Measurements from ENCODE around the gene SHD.
"Not testable (repeated sequence)": the region's sequence is repeated elsewhere in the genome, so short reads cannot be mapped to it uniquely, and the experiment has no call there.

SHD gene

DNA sequence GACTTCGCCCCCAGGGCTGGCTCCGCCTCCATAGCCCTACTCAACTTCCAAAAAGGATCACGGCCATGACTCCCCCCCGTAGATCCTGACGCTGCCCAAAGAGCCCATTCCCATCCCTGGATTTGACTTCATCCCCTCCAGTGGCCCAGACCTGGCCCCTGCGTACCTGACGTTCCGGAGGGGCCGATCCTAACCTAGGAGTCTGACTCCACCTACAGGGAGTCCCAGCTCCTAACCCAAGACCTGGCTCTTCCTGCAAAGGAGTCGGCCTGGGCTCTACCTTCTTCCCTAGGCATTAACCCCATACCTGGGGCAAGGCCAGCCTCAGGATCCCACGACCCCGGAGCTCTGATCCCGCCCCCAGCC, 48.8 kb downstream of the SHD start:
- TF ChIP-seq, protein P1, sequence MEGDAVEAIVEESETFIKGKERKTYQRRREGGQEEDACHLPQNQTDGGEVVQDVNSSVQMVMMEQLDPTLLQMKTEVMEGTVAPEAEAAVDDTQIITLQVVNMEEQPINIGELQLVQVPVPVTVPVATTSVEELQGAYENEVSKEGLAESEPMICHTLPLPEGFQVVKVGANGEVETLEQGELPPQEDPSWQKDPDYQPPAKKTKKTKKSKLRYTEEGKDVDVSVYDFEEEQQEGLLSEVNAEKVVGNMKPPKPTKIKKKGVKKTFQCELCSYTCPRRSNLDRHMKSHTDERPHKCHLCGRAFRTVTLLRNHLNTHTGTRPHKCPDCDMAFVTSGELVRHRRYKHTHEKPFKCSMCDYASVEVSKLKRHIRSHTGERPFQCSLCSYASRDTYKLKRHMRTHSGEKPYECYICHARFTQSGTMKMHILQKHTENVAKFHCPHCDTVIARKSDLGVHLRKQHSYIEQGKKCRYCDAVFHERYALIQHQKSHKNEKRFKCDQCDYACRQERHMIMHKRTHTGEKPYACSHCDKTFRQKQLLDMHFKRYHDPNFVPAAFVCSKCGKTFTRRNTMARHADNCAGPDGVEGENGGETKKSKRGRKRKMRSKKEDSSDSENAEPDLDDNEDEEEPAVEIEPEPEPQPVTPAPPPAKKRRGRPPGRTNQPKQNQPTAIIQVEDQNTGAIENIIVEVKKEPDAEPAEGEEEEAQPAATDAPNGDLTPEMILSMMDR (conservative IDR thresholded peaks at IDR 0.05): no peak
- H3K27ac ChIP-seq: no peak overlapping the region

DNA sequence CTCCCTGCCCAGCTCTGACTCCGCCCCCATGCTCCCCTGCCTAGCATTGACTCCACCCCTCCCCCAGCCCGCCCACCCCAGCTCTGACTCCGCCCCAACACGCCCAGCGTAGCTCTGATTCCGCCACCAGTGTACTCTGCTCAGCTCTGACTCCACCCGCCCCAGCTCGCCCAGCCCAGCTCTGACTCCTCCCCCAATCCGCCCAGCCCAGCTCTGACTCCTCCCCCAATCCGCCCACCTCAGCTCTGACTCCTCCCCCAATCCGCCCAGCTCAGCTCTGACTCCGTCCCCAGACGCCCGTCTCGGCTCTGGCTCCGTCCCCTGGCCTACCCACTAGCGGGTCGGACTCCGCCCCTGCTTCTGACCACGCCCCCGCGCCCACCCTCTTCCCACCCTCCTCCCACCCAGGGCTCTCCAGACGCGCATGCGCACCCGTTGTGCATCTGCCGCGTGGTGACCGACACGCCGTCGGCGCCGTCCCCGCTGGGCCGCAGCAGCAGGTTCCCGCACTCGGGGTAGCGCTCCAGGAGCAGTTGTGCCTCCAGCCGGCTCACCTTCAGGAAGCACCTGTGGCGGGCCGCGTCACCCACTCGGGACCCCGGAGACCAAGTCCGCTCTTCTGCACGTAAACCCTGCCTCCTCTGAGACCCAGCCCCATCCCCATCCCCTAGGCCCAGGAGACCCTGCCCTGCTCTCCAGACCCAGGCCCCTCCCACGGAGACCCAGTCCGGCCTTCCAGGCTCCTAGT, 49.4 kb downstream of the SHD start:
- no peak overlapping the region for H3K27ac ChIP-seq
- TF ChIP-seq, protein P1 (conservative IDR thresholded peaks at IDR 0.05): no peak

- not testable (repeated sequence) for H3K27ac ChIP-seq
Measured at GRCh38 chr19:4328991-4329681, 50.1 kb downstream of the SHD start.

DNA sequence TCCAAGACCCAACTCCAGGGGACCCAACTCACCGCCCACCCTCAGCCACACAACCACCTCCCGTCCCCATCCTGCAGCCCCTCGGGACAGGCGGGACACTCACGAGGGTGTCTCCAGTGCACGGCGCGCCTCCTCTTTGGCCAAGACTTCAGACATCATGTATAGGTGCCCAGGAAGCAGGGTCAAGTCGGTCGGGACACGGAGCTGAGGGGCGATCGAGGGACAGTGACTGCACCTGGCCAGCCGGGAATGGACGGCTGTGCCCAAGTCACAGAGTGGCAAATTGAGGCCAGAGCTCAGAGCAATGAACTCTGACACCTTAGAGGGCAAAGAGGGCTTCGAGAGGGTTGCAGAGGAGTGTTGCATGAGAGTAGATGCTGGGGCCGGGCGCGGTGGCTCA, 50.8 kb downstream of the SHD start:
- TF ChIP-seq, protein P1 (conservative IDR thresholded peaks at IDR 0.05): no peak

DNA sequence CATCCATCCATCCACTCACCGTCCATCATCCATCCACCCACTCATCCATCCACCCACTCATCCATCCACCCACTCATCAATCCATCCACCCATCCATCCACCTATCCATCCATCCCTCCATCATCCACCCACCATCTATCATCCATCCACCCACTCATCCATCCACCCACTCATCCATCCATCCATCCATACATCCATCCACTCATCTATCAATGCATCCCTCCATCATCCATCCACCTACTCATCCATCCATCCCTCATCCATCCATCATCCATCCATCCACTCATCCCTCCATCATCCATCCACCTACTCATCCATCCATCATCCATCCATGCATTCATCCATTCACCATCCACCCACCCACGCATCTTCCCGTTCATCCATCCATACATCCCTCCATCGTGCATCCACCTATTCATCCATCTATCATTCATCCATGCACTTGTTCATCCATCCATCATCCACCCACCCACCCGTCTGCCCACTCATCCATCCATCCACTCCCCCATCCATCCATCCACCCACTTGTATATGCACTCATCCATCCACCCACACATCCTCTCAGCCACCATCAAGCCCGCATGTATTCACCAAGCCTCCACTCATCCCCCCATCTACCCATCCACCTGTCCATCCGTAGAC, 56.0 kb downstream of the SHD start:
- TF ChIP-seq, protein P1 (conservative IDR thresholded peaks at IDR 0.05): no peak
- H3K27ac ChIP-seq: no peak overlapping the region

More for the DNA sequence above, 50.8 kb downstream of the SHD start:
- no peak overlapping the region for H3K27ac ChIP-seq

DNA sequence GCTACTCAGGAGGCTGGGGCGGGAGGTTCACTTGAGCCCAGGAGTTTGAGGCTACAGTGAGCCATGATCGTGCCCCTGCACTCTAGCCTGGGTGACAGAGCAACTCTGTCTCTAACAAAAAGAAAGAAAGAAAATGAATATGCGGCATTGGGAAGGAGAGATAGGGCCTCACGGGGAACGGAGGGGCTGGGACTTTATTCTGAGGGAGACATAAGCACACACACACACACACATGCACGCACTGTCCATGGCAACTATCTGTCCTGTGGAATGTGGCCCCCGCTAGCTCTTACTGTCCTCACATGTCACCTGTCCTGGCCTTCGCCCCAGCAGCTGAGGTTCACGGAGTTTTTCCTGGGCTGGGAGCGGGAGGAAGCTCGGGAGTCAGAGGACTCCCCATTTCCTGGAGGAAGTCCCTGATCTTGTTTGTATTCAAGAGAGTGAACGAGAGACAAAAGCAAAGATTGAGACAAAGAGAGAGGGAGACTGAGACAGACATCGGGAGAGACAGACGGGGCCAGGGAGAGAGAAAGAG, 58.9 kb downstream of the SHD start:
- TF ChIP-seq, protein P1 (conservative IDR thresholded peaks at IDR 0.05): no peak
- peak overlapping the region; percentile 85 for H3K27ac ChIP-seq

GRCh38 chr19:4338441-4339355, 59.6 kb downstream of the SHD start, which contains the start of gene STAP2:
Gene STAP2, minus strand, starts transcription at chr19:4338827. Its CDS starts 74 bp downstream, at chr19:4338753.
- peak within 1 kb of the TSS; percentile 85 for H3K27ac ChIP-seq
- TF ChIP-seq, protein P1 (conservative IDR thresholded peaks at IDR 0.05): no peak

All from VCaP (cell line).